ENCODE measurements around the gene MRPL41. TPM values are rescaled to one million over a fixed set of nuclear protein-coding genes. Genes with fewer than 3 reads are reported as not detected.

MRPL41 gene
- total and polyA plus RNA-seq, 2 of the 13 experiments (the other 11 are each of a cell fraction or from before 2014, with no cell fraction given) = 20.9 to 54.0 TPM

GRCh38 chr9:137551264-137552021 lies at the start of gene MRPL41 (continued):
- 0 out of 2 replicates have a peak, but pooled peaks have one; percentile 1 for TF ChIP-seq ATF2 (CRISPR knock-in tag; IDR thresholded peaks at IDR 0.05)
- TF ChIP-seq MEIS1 (CRISPR knock-in tag; IDR thresholded peaks at IDR 0.05; ENCODE audit: borderline replicate concordance) = no peak
- no peak for TF ChIP-seq PRMT3 (CRISPR knock-in tag; IDR thresholded peaks at IDR 0.05; ENCODE audit: borderline replicate concordance, low read depth)
- TF ChIP-seq ZNF282 (IDR thresholded peaks at IDR 0.05; ENCODE audit: partially characterized antibody) = no peak
- 0 out of 2 replicates have a peak, but pooled peaks have one; percentile 25 for TF ChIP-seq HINFP (CRISPR knock-in tag; IDR thresholded peaks at IDR 0.05; ENCODE audit: low read depth)
- no peak for TF ChIP-seq ZNF20 (CRISPR knock-in tag; IDR thresholded peaks at IDR 0.05)
- no peak for TF ChIP-seq SIX4 (CRISPR knock-in tag; IDR thresholded peaks at IDR 0.05)
- TF ChIP-seq AGO2 (optimal IDR thresholded peaks at IDR 0.05; ENCODE audit: low read depth, low read length) = no peak
- TF ChIP-seq HBP1 (CRISPR knock-in tag; IDR thresholded peaks at IDR 0.05; ENCODE audit: low read depth) = no peak
- no peak for TF ChIP-seq ZNF10 (CRISPR knock-in tag; IDR thresholded peaks at IDR 0.05; ENCODE audit: borderline replicate concordance, low read depth)
- no peak for TF ChIP-seq ZNF143 (CRISPR knock-in tag; IDR thresholded peaks at IDR 0.05)
- TF ChIP-seq TEF (CRISPR knock-in tag; IDR thresholded peaks at IDR 0.05) = no peak
- TF ChIP-seq ZSCAN31 (CRISPR knock-in tag; IDR thresholded peaks at IDR 0.05; ENCODE audit: low read depth) = 0 out of 2 replicates have a peak, but pooled peaks have one; percentile 20
- peak; percentile 59 for TF ChIP-seq PATZ1 (CRISPR knock-in tag; IDR thresholded peaks at IDR 0.05)
- no peak for TF ChIP-seq ZNF251 (CRISPR knock-in tag; IDR thresholded peaks at IDR 0.05)
- 0 out of 2 replicates have a peak, but pooled peaks have one; percentile 20 for TF ChIP-seq BRD4 (CRISPR knock-in tag; IDR thresholded peaks at IDR 0.05)
- no peak for TF ChIP-seq SKI (IDR thresholded peaks at IDR 0.05; ENCODE audit: partially characterized antibody)
- no peak for TF ChIP-seq ZNF17 (CRISPR knock-in tag; IDR thresholded peaks at IDR 0.05)
- no peak for TF ChIP-seq ZKSCAN8 (CRISPR knock-in tag; IDR thresholded peaks at IDR 0.05; ENCODE audit: borderline replicate concordance)
- no peak for TF ChIP-seq CENPBD1 (CRISPR knock-in tag; IDR thresholded peaks at IDR 0.05; ENCODE audit: borderline replicate concordance, low read depth)
- TF ChIP-seq TCF12 (IDR thresholded peaks at IDR 0.05) = no peak
- no peak for TF ChIP-seq TCF12 (CRISPR knock-in tag; IDR thresholded peaks at IDR 0.05)
- TF ChIP-seq ARNTL (CRISPR knock-in tag; IDR thresholded peaks at IDR 0.05) = no peak

Measured in HepG2 (cell line).